ENCODE measurements around the gene MBD3L1.

DNA sequence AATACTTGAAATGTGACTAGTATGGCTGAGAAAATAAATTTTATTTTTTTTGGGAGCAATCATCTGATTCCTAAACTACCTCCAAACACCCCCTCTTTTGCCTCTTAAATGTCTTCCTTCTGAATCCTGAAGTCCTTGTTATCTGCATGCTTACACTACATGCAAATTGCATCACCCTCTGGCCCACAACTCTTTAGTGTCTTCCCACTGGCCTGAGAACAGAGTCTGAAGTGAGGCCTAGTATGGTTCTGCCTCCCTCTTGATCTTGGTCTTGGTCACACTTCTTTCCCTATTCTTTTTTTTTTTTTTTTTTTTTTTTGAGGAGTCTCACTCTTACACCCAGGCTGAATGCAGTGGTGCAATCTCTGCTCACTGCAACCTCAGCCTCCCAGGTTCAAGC, 4.9 kb upstream of the MBD3L1 start:
- TF ChIP-seq NFIC (IDR thresholded peaks at IDR 0.05; ENCODE audit: borderline replicate concordance): no peak
- TF ChIP-seq, protein P1, sequence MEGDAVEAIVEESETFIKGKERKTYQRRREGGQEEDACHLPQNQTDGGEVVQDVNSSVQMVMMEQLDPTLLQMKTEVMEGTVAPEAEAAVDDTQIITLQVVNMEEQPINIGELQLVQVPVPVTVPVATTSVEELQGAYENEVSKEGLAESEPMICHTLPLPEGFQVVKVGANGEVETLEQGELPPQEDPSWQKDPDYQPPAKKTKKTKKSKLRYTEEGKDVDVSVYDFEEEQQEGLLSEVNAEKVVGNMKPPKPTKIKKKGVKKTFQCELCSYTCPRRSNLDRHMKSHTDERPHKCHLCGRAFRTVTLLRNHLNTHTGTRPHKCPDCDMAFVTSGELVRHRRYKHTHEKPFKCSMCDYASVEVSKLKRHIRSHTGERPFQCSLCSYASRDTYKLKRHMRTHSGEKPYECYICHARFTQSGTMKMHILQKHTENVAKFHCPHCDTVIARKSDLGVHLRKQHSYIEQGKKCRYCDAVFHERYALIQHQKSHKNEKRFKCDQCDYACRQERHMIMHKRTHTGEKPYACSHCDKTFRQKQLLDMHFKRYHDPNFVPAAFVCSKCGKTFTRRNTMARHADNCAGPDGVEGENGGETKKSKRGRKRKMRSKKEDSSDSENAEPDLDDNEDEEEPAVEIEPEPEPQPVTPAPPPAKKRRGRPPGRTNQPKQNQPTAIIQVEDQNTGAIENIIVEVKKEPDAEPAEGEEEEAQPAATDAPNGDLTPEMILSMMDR (IDR thresholded peaks at IDR 0.05): no peak
- no peak for TF ChIP-seq TCF12 (IDR thresholded peaks at IDR 0.05)
- no peak for TF ChIP-seq RFX5 (IDR thresholded peaks at IDR 0.05; ENCODE audit: low read length)
- TF ChIP-seq SMC3 (IDR thresholded peaks at IDR 0.05; ENCODE audit: low read depth, low read length): no peak
- TF ChIP-seq, protein P2, sequence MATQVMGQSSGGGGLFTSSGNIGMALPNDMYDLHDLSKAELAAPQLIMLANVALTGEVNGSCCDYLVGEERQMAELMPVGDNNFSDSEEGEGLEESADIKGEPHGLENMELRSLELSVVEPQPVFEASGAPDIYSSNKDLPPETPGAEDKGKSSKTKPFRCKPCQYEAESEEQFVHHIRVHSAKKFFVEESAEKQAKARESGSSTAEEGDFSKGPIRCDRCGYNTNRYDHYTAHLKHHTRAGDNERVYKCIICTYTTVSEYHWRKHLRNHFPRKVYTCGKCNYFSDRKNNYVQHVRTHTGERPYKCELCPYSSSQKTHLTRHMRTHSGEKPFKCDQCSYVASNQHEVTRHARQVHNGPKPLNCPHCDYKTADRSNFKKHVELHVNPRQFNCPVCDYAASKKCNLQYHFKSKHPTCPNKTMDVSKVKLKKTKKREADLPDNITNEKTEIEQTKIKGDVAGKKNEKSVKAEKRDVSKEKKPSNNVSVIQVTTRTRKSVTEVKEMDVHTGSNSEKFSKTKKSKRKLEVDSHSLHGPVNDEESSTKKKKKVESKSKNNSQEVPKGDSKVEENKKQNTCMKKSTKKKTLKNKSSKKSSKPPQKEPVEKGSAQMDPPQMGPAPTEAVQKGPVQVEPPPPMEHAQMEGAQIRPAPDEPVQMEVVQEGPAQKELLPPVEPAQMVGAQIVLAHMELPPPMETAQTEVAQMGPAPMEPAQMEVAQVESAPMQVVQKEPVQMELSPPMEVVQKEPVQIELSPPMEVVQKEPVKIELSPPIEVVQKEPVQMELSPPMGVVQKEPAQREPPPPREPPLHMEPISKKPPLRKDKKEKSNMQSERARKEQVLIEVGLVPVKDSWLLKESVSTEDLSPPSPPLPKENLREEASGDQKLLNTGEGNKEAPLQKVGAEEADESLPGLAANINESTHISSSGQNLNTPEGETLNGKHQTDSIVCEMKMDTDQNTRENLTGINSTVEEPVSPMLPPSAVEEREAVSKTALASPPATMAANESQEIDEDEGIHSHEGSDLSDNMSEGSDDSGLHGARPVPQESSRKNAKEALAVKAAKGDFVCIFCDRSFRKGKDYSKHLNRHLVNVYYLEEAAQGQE (IDR thresholded peaks at IDR 0.05; ENCODE audit: low read depth, low read length): no peak
- TF ChIP-seq, protein P3, sequence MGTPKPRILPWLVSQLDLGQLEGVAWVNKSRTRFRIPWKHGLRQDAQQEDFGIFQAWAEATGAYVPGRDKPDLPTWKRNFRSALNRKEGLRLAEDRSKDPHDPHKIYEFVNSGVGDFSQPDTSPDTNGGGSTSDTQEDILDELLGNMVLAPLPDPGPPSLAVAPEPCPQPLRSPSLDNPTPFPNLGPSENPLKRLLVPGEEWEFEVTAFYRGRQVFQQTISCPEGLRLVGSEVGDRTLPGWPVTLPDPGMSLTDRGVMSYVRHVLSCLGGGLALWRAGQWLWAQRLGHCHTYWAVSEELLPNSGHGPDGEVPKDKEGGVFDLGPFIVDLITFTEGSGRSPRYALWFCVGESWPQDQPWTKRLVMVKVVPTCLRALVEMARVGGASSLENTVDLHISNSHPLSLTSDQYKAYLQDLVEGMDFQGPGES (IDR thresholded peaks at IDR 0.05; ENCODE audit: low read depth, low read length): no peak
- TF ChIP-seq, protein P4, sequence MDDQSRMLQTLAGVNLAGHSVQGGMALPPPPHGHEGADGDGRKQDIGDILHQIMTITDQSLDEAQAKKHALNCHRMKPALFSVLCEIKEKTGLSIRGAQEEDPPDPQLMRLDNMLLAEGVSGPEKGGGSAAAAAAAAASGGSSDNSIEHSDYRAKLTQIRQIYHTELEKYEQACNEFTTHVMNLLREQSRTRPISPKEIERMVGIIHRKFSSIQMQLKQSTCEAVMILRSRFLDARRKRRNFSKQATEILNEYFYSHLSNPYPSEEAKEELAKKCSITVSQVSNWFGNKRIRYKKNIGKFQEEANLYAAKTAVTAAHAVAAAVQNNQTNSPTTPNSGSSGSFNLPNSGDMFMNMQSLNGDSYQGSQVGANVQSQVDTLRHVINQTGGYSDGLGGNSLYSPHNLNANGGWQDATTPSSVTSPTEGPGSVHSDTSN (IDR thresholded peaks at IDR 0.05): no peak
- no peak for TF ChIP-seq FOSL2 (IDR thresholded peaks at IDR 0.05; ENCODE audit: borderline replicate concordance, low read depth)
- no peak for TF ChIP-seq EZH2phosphoT487 (IDR thresholded peaks at IDR 0.05; ENCODE audit: borderline replicate concordance, low read depth)
- TF ChIP-seq EP300 (IDR thresholded peaks at IDR 0.05; ENCODE audit: borderline replicate concordance in 1 of 2, low read depth in 1 of 2, low read length in 1 of 2): no peak
- no peak for TF ChIP-seq RAD21 (IDR thresholded peaks at IDR 0.05; ENCODE audit: low read length)
- TF ChIP-seq POLR2AphosphoS5 (IDR thresholded peaks at IDR 0.05; ENCODE audit: low read depth, low read length): no peak
